ENCODE data around the gene IKBKG.
"Not testable (repeated sequence)": the region's sequence is repeated elsewhere in the genome, so short reads cannot be mapped to it uniquely, and the experiment has no call there.

The IKBKG gene

GRCh38 chrX:154552112-154552806 is 4.8 kb downstream of the IKBKG start:
- not testable (repeated sequence) for DNase-seq (ENCODE audit: low read depth in 2 of 2)

- DNase-seq (ENCODE audit: low read depth in 2 of 2): not testable (repeated sequence)
These were observed 10.8 kb downstream of the IKBKG start for GRCh38 chrX:154558060-154558690.

GRCh38 chrX:154558896-154559295 is 11.5 kb downstream of the IKBKG start:
- not testable (repeated sequence) for DNase-seq (ENCODE audit: low read depth in 2 of 2)

GRCh38 chrX:154560326-154560725 is 12.9 kb downstream of the IKBKG start:
- not testable (repeated sequence) for DNase-seq (ENCODE audit: low read depth in 2 of 2)

- DNase-seq (ENCODE audit: low read depth in 2 of 2): not testable (repeated sequence)
These were observed 14.9 kb downstream of the IKBKG start for GRCh38 chrX:154562295-154562694.

GRCh38 chrX:154570361-154570760 is 22.9 kb downstream of the IKBKG start:
- DNase-seq (ENCODE audit: low read depth in 2 of 2): not testable (repeated sequence)

- DNase-seq (ENCODE audit: low read depth in 2 of 2): not testable (repeated sequence)
These were observed 25.6 kb downstream of the IKBKG start for GRCh38 chrX:154573061-154573460.

GRCh38 chrX:154575076-154575475 is 27.7 kb downstream of the IKBKG start:
- DNase-seq (ENCODE audit: low read depth in 2 of 2): not testable (repeated sequence)

- not testable (repeated sequence) for DNase-seq (ENCODE audit: low read depth in 2 of 2)
These were observed 35.6 kb downstream of the IKBKG start for GRCh38 chrX:154582994-154583393.

GRCh38 chrX:154584585-154585183 is 37.3 kb downstream of the IKBKG start, which contains the start of gene CTAG1A:
CTAG1A (plus strand) TSS chrX:154585133; CDS start chrX:154585207, 74 bp downstream.
- not testable (repeated sequence) for DNase-seq (ENCODE audit: low read depth in 2 of 2)

GRCh38 chrX:154590415-154590814 is 43.0 kb downstream of the IKBKG start:
- DNase-seq (ENCODE audit: low read depth in 2 of 2): not testable (repeated sequence)

GRCh38 chrX:154592505-154592904 is 45.1 kb downstream of the IKBKG start:
- no peak for DNase-seq (ENCODE audit: low read depth in 2 of 2)

- no peak for DNase-seq (ENCODE audit: low read depth in 2 of 2)
These were observed 45.8 kb downstream of the IKBKG start for GRCh38 chrX:154593201-154593600.

- DNase-seq (ENCODE audit: low read depth in 2 of 2): no peak
These were observed 47.1 kb downstream of the IKBKG start for GRCh38 chrX:154594491-154594890.

- no peak for DNase-seq (ENCODE audit: low read depth in 2 of 2)
These were observed 48.3 kb downstream of the IKBKG start for GRCh38 chrX:154595559-154596249.

- no peak for DNase-seq (ENCODE audit: low read depth in 2 of 2)
These were observed 49.0 kb downstream of the IKBKG start for GRCh38 chrX:154596290-154596929.

- no peak for DNase-seq (ENCODE audit: low read depth in 2 of 2)
These were observed 49.8 kb downstream of the IKBKG start for GRCh38 chrX:154597221-154597620.

- DNase-seq (ENCODE audit: low read depth in 2 of 2): no peak
These were observed 51.2 kb downstream of the IKBKG start for GRCh38 chrX:154598656-154599055.

- DNase-seq (ENCODE audit: low read depth in 2 of 2): no peak
These were observed 52.1 kb downstream of the IKBKG start for GRCh38 chrX:154599531-154599930.

- DNase-seq (ENCODE audit: low read depth in 2 of 2): no peak
These were observed 53.4 kb downstream of the IKBKG start for GRCh38 chrX:154600759-154601374.

- DNase-seq (ENCODE audit: low read depth in 2 of 2): no peak
These were observed 54.8 kb downstream of the IKBKG start for GRCh38 chrX:154602226-154602625.
